OCI-LY7 (cell line): Measurements from ENCODE around the gene S100A8. TPM values are rescaled to one million over a fixed set of nuclear protein-coding genes. Genes with fewer than 3 reads are reported as not detected.

Source experiments
- BruUV-seq: library from RNA; stranded (reverse); fragments of 400-500 nt; replicated peaks from 2 replicates; lab custom pipeline; 2021; lab: Mats Ljungman, UMichigan
- CTCF ChIA-PET: fragments of 300-600 bp; sonication (Branson Sonifier 250); formaldehyde crosslinking; loops from one replicate; lab custom pipeline; 2022; ENCODE audit warnings: antibody characterized with exemption; ENCODE audit not compliant: unreplicated experiment; lab: Charles Lee
- POLR2A ChIA-PET: fragments of 300-600 bp; sonication (Branson Sonifier 250); formaldehyde crosslinking; loops from one replicate; lab custom pipeline; 2022; ENCODE audit warnings: antibody characterized with exemption; lab: Charles Lee
- DNase-seq: peaks from one replicate; pipeline ENCODE4 v3.0.0-alpha.2; 2015; ENCODE audit warnings: low spot score
- H2AFZ ChIP-seq: fragments of 200-600 bp; sonication (generic), shearing (Covaris generic); 2 replicates; pipeline ENCODE4 v1.6.1; 2014; ENCODE audit warnings: mild to moderate bottlenecking, antibody characterized with exemption, low read length, moderate library complexity
- H3K27ac ChIP-seq: fragments of 200-600 bp; sonication (generic); 2 replicates; pipeline ENCODE4 v1.5.1; 2014; ENCODE audit warnings: mixed run types, low read depth, mild to moderate bottlenecking, moderate library complexity, low read length, inconsistent platforms; ENCODE audit not compliant: poor library complexity, severe bottlenecking
- H3K36me3 ChIP-seq: fragments of 200-600 bp; sonication (generic); 2 replicates; pipeline ENCODE4 v1.6.1; 2014; ENCODE audit warnings: mild to moderate bottlenecking, antibody characterized with exemption, low read length, moderate library complexity, mixed read lengths; ENCODE audit not compliant: insufficient read depth
- H3K4me1 ChIP-seq: fragments of 200-600 bp; sonication (generic); 2 replicates; pipeline ENCODE4 v1.5.1; 2014; ENCODE audit warnings: mild to moderate bottlenecking, low read length; ENCODE audit not compliant: insufficient read depth, poor library complexity, severe bottlenecking
- H3K4me2 ChIP-seq: fragments of 200-600 bp; sonication (generic); 2 replicates; pipeline ENCODE4 v1.6.1; 2014; ENCODE audit warnings: mild to moderate bottlenecking, low read length
- H3K4me3 ChIP-seq: fragments of 200-600 bp; sonication (generic); 2 replicates; pipeline ENCODE4 v1.5.1; 2014; ENCODE audit warnings: mild to moderate bottlenecking, low read depth, low read length; ENCODE audit not compliant: poor library complexity, severe bottlenecking
- H3K79me2 ChIP-seq: fragments of 200-600 bp; sonication (generic); 2 replicates; pipeline ENCODE4 v1.6.1; 2016; ENCODE audit warnings: low read depth, mild to moderate bottlenecking, low read length, moderate library complexity, mixed read lengths; ENCODE audit not compliant: insufficient read depth
- H3K9me2 ChIP-seq: fragments of 200-600 bp; sonication (generic); 2 replicates; pipeline ENCODE4 v1.6.1; 2016; ENCODE audit warnings: mild to moderate bottlenecking, low read length, mixed read lengths; ENCODE audit not compliant: insufficient read depth
- H3K9me3 ChIP-seq: fragments of 200-600 bp; sonication (generic); 2 replicates; pipeline ENCODE4 v1.6.1; 2014; ENCODE audit warnings: mild to moderate bottlenecking, mixed run types, low read length, mixed read lengths
- H4K20me1 ChIP-seq: fragments of 200-600 bp; sonication (generic); 2 replicates; pipeline ENCODE4 v1.6.1; 2014; ENCODE audit warnings: mild to moderate bottlenecking, antibody characterized with exemption, low read length, moderate library complexity, mixed read lengths; ENCODE audit not compliant: insufficient read depth
- EZH2phosphoT487 ChIP-seq: fragments of 200-600 bp; sonication (generic); IDR thresholded peaks from 2 replicates; pipeline ENCODE4 v1.6.1; 2018; ENCODE audit warnings: low read depth, borderline replicate concordance, mild to moderate bottlenecking, mixed run types, antibody characterized with exemption, low read length, moderate library complexity, mixed read lengths
- intact Hi-C: fragments of 100-400 bp; cut with micrococcal nuclease; formaldehyde crosslinking; loops from one replicate; pipeline ENCODE4 v1.10.0; 2022; ENCODE audit not compliant: unreplicated experiment
- total RNA-seq, 2 experiments: library from RNA; depleted of rRNA in 1 of 2; stranded (reverse); fragments of >200 nt in 1 of 2; shearing (Covaris generic) in 1 of 2; gene quantifications; 2 replicates each; pipeline ENCODE4 v1.2.3, GENCODE V29; 2014 to 2022
- TF ChIP-seq, protein P1 (sequence below): fragments of 200-600 bp; sonication (generic); conservative IDR thresholded peaks from 2 replicates; pipeline ENCODE4 v1.5.1; 2014; ENCODE audit warnings: mild to moderate bottlenecking, antibody characterized with exemption, low read length, moderate library complexity, mixed read lengths

Gene S100A8
- total RNA-seq, 2 experiments from 2014 or later = not detected

DNA sequence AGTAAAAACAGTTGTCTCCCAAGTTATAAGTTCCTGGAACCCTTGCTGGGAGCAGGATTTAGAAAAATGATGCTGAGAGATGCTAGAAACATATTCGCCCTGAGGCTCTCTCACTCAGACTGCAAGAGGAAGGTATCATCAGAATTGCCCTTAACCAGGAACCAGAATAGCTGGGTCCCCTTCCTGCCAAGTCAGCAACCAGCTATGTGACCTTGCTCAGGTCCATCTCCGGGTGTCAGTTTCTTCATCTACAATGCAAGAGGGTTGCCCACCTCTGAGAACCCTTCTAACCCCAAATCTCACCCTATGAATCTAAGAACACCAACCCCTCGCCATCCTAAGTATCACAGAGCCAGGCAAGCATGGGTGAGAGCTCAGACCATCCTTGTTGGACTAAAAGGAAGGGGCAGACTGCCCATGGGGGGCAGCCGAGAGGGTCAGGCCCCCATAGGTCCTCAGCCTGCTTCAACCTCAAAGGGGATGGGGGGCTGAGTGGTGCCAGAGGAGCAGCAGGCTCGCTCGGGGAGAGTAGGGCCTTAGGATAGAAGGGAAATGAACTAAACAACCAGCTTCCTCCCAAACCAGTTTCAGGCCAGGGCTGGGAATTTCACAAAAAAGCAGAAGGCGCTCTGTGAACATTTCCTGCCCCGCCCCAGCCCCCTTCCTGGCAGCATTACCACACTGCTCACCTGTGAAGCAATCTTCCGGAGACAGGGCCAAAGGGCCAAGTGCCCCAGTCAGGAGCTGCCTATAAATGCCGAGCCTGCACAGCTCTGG is 33.6 kb downstream of the S100A8 start:
- DNase-seq = no peak
- no peak overlapping the region for H2AFZ ChIP-seq
- H3K9me2 ChIP-seq = no peaks in the 10 kb centered on the region
- no peak overlapping the region for H3K4me3 ChIP-seq
- no peak overlapping the region for H3K4me2 ChIP-seq
- TF ChIP-seq, protein P1, sequence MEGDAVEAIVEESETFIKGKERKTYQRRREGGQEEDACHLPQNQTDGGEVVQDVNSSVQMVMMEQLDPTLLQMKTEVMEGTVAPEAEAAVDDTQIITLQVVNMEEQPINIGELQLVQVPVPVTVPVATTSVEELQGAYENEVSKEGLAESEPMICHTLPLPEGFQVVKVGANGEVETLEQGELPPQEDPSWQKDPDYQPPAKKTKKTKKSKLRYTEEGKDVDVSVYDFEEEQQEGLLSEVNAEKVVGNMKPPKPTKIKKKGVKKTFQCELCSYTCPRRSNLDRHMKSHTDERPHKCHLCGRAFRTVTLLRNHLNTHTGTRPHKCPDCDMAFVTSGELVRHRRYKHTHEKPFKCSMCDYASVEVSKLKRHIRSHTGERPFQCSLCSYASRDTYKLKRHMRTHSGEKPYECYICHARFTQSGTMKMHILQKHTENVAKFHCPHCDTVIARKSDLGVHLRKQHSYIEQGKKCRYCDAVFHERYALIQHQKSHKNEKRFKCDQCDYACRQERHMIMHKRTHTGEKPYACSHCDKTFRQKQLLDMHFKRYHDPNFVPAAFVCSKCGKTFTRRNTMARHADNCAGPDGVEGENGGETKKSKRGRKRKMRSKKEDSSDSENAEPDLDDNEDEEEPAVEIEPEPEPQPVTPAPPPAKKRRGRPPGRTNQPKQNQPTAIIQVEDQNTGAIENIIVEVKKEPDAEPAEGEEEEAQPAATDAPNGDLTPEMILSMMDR = no peak
- TF ChIP-seq EZH2phosphoT487 = no peak
- no peaks in the 10 kb centered on the region for H3K9me3 ChIP-seq
- ChIA-PET CTCF (no interaction called here), POLR2A (no interaction called here)
- no peak overlapping the region for H3K27ac ChIP-seq
- H3K79me2 ChIP-seq = no peaks in the 10 kb centered on the region
- BruUV-seq = no TSS peak
- H3K4me1 ChIP-seq = no peaks in the 10 kb centered on the region
- no peaks in the 10 kb centered on the region for H4K20me1 ChIP-seq
- intact Hi-C loops = loop anchor here (10.0 kb wide), 1 partner anchor 388 kb away; no protein-coding TSS in a partner anchor
- no peaks in the 10 kb centered on the region for H3K36me3 ChIP-seq

DNA sequence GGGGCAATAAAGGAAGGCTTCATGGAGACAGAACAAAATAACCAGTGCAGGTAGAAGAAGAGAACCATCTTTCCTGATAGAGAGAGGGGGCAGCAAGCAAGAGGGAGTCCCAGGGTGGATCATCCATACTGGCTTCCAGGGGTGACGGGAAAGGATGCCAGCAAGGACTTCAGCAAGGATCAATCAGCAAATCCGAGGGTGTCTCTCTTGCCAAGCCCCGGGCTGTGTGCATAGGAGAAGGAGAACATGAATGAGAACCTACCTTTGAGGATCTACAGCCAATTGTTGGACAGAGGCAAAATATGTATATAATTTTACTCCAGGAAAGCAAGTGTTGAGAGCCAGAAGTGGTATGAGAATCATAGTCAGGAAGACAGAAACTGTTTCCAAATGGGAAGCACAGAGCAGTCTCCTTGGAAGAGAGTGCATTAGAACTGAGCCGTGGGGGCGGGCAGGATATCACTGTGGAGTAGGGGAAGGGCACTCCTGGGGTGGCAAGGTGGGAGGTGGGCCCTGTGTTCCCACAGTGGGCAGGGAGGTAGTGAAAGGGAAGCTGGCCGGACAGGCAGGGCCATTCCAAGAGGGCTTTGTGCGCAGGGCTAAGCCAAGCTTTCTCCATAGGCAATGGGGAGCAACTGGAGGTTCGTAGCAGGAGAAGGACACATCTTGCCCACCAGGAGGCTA is 34.3 kb downstream of the S100A8 start:
- H3K4me1 ChIP-seq = no peaks in the 10 kb centered on the region
- TF ChIP-seq EZH2phosphoT487 = no peak
- TF ChIP-seq, protein P1 = no peak
- H3K36me3 ChIP-seq = no peaks in the 10 kb centered on the region
- no peaks in the 10 kb centered on the region for H3K79me2 ChIP-seq
- no peaks in the 10 kb centered on the region for H4K20me1 ChIP-seq
- POLR2A ChIA-PET = no interaction called here
- no peak overlapping the region for H3K27ac ChIP-seq
- H3K4me2 ChIP-seq = no peak overlapping the region
- intact Hi-C loops = loop anchor here (10.0 kb wide), 1 partner anchor 388 kb away; no protein-coding TSS in a partner anchor
- no peaks in the 10 kb centered on the region for H3K9me3 ChIP-seq
- H2AFZ ChIP-seq = no peak overlapping the region
- CTCF ChIA-PET = no interaction called here
- DNase-seq = no peak
- no peak overlapping the region for H3K4me3 ChIP-seq
- H3K9me2 ChIP-seq = no peaks in the 10 kb centered on the region
- BruUV-seq = no TSS peak
